HepG2 (cell line): ENCODE measurements around the gene TUBGCP3. TPM values are rescaled to one million over a fixed set of nuclear protein-coding genes. Genes with fewer than 3 reads are reported as not detected.

Experiments used
- SP2 ChIP-seq: sonication (generic); formaldehyde crosslinking; IDR thresholded peaks from 2 replicates; pipeline ENCODE4 v1.5.1; 2020; ENCODE audit warnings: mild to moderate bottlenecking, missing genetic modification reagents
- ZNF615 ChIP-seq: sonication (generic); formaldehyde crosslinking; IDR thresholded peaks from 2 replicates; pipeline ENCODE4 v1.5.0; 2020; ENCODE audit warnings: mild to moderate bottlenecking, missing genetic modification reagents, borderline replicate concordance
- polyA plus RNA-seq, 8 experiments: library from polyadenylated mRNA; depleted of rRNA in 3 of 8; stranded (reverse) in 7 of 8; unstranded in 1 of 8; fragments of >200 nt; fragmentation: Illumina TruSeq in 4 of 8; extraction: Trizol in 4 of 8; gene quantifications; 2 replicates each; pipeline versions ENCODE4 v1.2.1 to v1.2.3, GENCODE V29; 2011 to 2016; ENCODE audit warnings: low read depth in 4 of 8, missing spikeins in 1 of 8, mixed read lengths in 1 of 8; ENCODE audit not compliant: insufficient read depth in 1 of 8
- total RNA-seq, 5 experiments: library from RNA; depleted of rRNA; stranded (reverse); fragments of >200 nt; fragmentation: Illumina TruSeq; extraction: Trizol; gene quantifications; 2 replicates each; pipeline ENCODE4 v1.2.3, GENCODE V29; 2016; ENCODE audit warnings: low read depth in 1 of 5
- TF ChIP-seq, protein P1 (sequence below): sonication (generic); formaldehyde crosslinking; IDR thresholded peaks from 2 replicates; pipeline ENCODE4 v1.5.1; 2020; ENCODE audit warnings: mild to moderate bottlenecking, missing genetic modification reagents, borderline replicate concordance
- TF ChIP-seq, protein P2 (sequence below): sonication (generic); formaldehyde crosslinking; IDR thresholded peaks from 2 replicates; pipeline ENCODE4 v1.4.0; 2020; ENCODE audit warnings: missing genetic modification reagents
- TF ChIP-seq, protein P3 (sequence below): IDR thresholded peaks from 2 replicates; pipeline ENCODE4 v1.6.1; 2016; ENCODE audit warnings: missing compliant biosample characterization, missing genetic modification reagents, borderline replicate concordance
- TF ChIP-seq, protein P4 (sequence below): sonication (generic); formaldehyde crosslinking; IDR thresholded peaks from 2 replicates; pipeline ENCODE4 v1.4.0; 2020; ENCODE audit warnings: missing genetic modification reagents
- TF ChIP-seq, protein P5 (sequence below): sonication (generic); formaldehyde crosslinking; IDR thresholded peaks from 2 replicates; pipeline ENCODE4 v1.4.0; 2020; ENCODE audit warnings: missing genetic modification reagents, borderline replicate concordance

TUBGCP3 gene
- total and polyA plus RNA-seq, 2 of the 13 experiments (the other 11 are each of a cell fraction or from before 2014, with no cell fraction given): 12.6 to 15.5 TPM

DNA sequence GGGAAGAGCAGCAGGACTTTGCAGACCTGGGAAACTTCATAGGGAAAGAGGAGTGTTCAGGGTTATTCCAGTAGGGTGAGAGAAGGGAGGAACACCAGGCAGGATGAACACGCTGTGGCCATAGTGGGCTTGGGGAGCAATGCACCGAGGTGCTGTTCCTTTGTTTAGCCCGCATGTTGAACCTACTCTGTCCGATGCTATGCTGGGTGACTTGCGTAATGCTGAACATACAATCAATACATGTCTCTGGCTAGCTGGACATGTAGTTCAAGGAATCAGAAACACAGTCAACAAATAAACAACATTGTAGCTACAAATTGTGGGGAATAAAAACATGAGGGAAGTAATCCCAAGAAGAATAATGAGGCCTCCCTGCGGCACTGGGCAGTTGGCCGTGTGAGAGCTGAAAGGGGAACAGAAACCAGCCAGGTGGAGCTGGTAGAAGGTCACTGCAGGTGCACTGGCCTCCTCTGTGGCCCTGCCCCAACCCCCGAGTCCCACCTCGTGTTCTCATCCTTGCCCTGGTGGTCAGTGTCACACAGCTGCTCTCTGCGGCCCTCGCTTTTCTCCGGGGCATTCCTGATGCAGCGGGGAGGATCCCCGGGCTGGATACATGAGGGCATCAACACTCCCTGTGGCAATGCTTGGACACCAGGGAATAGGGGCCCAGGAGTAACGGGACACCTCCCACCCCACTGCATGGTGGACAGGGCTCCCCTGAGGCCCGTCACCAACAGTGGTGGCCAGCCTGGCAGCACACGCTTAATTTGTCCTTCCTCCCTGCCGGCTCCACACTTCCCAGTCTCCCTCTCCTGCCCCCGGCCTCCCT is 36.9 kb upstream of the TUBGCP3 start (continued):
- TF ChIP-seq, protein P1, sequence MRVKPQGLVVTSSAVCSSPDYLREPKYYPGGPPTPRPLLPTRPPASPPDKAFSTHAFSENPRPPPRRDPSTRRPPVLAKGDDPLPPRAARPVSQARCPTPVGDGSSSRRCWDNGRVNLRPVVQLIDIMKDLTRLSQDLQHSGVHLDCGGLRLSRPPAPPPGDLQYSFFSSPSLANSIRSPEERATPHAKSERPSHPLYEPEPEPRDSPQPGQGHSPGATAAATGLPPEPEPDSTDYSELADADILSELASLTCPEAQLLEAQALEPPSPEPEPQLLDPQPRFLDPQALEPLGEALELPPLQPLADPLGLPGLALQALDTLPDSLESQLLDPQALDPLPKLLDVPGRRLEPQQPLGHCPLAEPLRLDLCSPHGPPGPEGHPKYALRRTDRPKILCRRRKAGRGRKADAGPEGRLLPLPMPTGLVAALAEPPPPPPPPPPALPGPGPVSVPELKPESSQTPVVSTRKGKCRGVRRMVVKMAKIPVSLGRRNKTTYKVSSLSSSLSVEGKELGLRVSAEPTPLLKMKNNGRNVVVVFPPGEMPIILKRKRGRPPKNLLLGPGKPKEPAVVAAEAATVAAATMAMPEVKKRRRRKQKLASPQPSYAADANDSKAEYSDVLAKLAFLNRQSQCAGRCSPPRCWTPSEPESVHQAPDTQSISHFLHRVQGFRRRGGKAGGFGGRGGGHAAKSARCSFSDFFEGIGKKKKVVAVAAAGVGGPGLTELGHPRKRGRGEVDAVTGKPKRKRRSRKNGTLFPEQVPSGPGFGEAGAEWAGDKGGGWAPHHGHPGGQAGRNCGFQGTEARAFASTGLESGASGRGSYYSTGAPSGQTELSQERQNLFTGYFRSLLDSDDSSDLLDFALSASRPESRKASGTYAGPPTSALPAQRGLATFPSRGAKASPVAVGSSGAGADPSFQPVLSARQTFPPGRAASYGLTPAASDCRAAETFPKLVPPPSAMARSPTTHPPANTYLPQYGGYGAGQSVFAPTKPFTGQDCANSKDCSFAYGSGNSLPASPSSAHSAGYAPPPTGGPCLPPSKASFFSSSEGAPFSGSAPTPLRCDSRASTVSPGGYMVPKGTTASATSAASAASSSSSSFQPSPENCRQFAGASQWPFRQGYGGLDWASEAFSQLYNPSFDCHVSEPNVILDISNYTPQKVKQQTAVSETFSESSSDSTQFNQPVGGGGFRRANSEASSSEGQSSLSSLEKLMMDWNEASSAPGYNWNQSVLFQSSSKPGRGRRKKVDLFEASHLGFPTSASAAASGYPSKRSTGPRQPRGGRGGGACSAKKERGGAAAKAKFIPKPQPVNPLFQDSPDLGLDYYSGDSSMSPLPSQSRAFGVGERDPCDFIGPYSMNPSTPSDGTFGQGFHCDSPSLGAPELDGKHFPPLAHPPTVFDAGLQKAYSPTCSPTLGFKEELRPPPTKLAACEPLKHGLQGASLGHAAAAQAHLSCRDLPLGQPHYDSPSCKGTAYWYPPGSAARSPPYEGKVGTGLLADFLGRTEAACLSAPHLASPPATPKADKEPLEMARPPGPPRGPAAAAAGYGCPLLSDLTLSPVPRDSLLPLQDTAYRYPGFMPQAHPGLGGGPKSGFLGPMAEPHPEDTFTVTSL (CRISPR knock-in tag): no peak
- TF ChIP-seq ZNF615 (CRISPR knock-in tag): no peak
- TF ChIP-seq, protein P2, sequence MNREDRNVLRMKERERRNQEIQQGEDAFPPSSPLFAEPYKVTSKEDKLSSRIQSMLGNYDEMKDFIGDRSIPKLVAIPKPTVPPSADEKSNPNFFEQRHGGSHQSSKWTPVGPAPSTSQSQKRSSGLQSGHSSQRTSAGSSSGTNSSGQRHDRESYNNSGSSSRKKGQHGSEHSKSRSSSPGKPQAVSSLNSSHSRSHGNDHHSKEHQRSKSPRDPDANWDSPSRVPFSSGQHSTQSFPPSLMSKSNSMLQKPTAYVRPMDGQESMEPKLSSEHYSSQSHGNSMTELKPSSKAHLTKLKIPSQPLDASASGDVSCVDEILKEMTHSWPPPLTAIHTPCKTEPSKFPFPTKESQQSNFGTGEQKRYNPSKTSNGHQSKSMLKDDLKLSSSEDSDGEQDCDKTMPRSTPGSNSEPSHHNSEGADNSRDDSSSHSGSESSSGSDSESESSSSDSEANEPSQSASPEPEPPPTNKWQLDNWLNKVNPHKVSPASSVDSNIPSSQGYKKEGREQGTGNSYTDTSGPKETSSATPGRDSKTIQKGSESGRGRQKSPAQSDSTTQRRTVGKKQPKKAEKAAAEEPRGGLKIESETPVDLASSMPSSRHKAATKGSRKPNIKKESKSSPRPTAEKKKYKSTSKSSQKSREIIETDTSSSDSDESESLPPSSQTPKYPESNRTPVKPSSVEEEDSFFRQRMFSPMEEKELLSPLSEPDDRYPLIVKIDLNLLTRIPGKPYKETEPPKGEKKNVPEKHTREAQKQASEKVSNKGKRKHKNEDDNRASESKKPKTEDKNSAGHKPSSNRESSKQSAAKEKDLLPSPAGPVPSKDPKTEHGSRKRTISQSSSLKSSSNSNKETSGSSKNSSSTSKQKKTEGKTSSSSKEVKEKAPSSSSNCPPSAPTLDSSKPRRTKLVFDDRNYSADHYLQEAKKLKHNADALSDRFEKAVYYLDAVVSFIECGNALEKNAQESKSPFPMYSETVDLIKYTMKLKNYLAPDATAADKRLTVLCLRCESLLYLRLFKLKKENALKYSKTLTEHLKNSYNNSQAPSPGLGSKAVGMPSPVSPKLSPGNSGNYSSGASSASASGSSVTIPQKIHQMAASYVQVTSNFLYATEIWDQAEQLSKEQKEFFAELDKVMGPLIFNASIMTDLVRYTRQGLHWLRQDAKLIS (CRISPR knock-in tag): no peak
- TF ChIP-seq, protein P3, sequence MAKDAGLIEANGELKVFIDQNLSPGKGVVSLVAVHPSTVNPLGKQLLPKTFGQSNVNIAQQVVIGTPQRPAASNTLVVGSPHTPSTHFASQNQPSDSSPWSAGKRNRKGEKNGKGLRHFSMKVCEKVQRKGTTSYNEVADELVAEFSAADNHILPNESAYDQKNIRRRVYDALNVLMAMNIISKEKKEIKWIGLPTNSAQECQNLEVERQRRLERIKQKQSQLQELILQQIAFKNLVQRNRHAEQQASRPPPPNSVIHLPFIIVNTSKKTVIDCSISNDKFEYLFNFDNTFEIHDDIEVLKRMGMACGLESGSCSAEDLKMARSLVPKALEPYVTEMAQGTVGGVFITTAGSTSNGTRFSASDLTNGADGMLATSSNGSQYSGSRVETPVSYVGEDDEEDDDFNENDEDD (CRISPR knock-in tag): no peak
- TF ChIP-seq, protein P4, sequence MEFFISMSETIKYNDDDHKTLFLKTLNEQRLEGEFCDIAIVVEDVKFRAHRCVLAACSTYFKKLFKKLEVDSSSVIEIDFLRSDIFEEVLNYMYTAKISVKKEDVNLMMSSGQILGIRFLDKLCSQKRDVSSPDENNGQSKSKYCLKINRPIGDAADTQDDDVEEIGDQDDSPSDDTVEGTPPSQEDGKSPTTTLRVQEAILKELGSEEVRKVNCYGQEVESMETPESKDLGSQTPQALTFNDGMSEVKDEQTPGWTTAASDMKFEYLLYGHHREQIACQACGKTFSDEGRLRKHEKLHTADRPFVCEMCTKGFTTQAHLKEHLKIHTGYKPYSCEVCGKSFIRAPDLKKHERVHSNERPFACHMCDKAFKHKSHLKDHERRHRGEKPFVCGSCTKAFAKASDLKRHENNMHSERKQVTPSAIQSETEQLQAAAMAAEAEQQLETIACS: no peak
- TF ChIP-seq SP2 (CRISPR knock-in tag): no peak
- TF ChIP-seq, protein P5, sequence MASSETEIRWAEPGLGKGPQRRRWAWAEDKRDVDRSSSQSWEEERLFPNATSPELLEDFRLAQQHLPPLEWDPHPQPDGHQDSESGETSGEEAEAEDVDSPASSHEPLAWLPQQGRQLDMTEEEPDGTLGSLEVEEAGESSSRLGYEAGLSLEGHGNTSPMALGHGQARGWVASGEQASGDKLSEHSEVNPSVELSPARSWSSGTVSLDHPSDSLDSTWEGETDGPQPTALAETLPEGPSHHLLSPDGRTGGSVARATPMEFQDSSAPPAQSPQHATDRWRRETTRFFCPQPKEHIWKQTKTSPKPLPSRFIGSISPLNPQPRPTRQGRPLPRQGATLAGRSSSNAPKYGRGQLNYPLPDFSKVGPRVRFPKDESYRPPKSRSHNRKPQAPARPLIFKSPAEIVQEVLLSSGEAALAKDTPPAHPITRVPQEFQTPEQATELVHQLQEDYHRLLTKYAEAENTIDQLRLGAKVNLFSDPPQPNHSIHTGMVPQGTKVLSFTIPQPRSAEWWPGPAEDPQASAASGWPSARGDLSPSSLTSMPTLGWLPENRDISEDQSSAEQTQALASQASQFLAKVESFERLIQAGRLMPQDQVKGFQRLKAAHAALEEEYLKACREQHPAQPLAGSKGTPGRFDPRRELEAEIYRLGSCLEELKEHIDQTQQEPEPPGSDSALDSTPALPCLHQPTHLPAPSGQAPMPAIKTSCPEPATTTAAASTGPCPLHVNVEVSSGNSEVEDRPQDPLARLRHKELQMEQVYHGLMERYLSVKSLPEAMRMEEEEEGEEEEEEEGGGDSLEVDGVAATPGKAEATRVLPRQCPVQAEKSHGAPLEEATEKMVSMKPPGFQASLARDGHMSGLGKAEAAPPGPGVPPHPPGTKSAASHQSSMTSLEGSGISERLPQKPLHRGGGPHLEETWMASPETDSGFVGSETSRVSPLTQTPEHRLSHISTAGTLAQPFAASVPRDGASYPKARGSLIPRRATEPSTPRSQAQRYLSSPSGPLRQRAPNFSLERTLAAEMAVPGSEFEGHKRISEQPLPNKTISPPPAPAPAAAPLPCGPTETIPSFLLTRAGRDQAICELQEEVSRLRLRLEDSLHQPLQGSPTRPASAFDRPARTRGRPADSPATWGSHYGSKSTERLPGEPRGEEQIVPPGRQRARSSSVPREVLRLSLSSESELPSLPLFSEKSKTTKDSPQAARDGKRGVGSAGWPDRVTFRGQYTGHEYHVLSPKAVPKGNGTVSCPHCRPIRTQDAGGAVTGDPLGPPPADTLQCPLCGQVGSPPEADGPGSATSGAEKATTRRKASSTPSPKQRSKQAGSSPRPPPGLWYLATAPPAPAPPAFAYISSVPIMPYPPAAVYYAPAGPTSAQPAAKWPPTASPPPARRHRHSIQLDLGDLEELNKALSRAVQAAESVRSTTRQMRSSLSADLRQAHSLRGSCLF (CRISPR knock-in tag): no peak
